ENCODE results near the gene CPXM1. TPM values are rescaled to one million over a fixed set of nuclear protein-coding genes. Genes with fewer than 3 reads are reported as not detected.

The CPXM1 gene
- polyA plus RNA-seq, 1 donor (not counting 4 experiments of a cell fraction or from before 2014, with no cell fraction given) = not detected

DNA sequence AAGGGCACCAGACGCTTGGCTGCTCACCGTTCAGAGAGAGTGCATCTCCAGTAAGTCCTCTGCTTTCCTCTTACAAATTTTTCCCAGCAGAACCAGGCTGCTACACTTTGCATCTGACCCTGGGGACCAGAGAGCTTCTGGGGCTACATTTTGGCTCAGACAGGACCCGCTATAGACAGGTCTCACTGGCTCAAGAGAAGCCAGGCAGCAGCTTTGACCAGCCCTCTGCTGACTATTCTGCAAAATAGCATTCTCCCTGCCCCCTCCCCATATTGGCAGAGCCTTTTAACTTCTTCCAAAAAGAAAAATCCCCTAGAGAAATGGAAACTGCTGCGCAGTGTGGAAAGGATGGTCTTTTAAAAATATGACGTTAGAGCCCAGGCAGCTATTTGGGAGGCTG lies 37.2 kb downstream of the CPXM1 start:
- no peaks in the 10 kb centered on the region for H3K36me3 ChIP-seq (ENCODE audit: control insufficient read depth in 2 of 2, extremely low read depth in 1 of 2, insufficient read depth in 2 of 2, low read length in 2 of 2)
- peaks cover 33% of the 10 kb centered on the region for H3K27me3 ChIP-seq (ENCODE audit: control insufficient read depth, extremely low read depth, insufficient read depth, low read length)
- H3K27ac ChIP-seq (ENCODE audit: control insufficient read depth, insufficient read depth, low read length) = no peak overlapping the region
- dilution Hi-C loops (cut with MboI; ENCODE audit: extremely low pct_ligation_motif_present, low sequenced_read_pairs) = no loop called here
- DNase-seq (ENCODE audit: low read depth, low spot score) (no peak), FAIRE-seq (no peak)
- no peaks in the 10 kb centered on the region for H3K79me2 ChIP-seq (ENCODE audit: control insufficient read depth, insufficient read depth, low read length)
- H2AFZ ChIP-seq (ENCODE audit: control insufficient read depth, low read length) = no peak overlapping the region
- peaks cover 4% of the 10 kb centered on the region for H3K4me1 ChIP-seq (ENCODE audit: control insufficient read depth, extremely low read depth, insufficient read depth, low read length)
- no peak overlapping the region for H3K4me2 ChIP-seq (ENCODE audit: control insufficient read depth, extremely low read depth, insufficient read depth, low read depth, low read length)
- TF ChIP-seq EZH2 (IDR thresholded peaks at IDR 0.05; ENCODE audit: low read length) = no peak
- TF ChIP-seq, protein P1, sequence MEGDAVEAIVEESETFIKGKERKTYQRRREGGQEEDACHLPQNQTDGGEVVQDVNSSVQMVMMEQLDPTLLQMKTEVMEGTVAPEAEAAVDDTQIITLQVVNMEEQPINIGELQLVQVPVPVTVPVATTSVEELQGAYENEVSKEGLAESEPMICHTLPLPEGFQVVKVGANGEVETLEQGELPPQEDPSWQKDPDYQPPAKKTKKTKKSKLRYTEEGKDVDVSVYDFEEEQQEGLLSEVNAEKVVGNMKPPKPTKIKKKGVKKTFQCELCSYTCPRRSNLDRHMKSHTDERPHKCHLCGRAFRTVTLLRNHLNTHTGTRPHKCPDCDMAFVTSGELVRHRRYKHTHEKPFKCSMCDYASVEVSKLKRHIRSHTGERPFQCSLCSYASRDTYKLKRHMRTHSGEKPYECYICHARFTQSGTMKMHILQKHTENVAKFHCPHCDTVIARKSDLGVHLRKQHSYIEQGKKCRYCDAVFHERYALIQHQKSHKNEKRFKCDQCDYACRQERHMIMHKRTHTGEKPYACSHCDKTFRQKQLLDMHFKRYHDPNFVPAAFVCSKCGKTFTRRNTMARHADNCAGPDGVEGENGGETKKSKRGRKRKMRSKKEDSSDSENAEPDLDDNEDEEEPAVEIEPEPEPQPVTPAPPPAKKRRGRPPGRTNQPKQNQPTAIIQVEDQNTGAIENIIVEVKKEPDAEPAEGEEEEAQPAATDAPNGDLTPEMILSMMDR (optimal IDR thresholded peaks at IDR 0.05 in 1 of 3, IDR thresholded peaks at IDR 0.05 in 1 of 3, conservative IDR thresholded peaks at IDR 0.05 in 1 of 3; ENCODE audit: extremely low read depth in 1 of 3, insufficient read depth in 2 of 3, low read length in 3 of 3) = no peak
- no peaks in the 10 kb centered on the region for H3K9me3 ChIP-seq (ENCODE audit: control insufficient read depth, low read depth, low read length)
- H3K9me1 ChIP-seq (ENCODE audit: control insufficient read depth, extremely low read depth, insufficient read depth, low read length) = no peaks in the 10 kb centered on the region
- no peak overlapping the region for H3K9ac ChIP-seq (ENCODE audit: control insufficient read depth, extremely low read depth, insufficient read depth, low read length)
- H4K20me1 ChIP-seq (ENCODE audit: control insufficient read depth, extremely low read depth, insufficient read depth, low read length) = no peaks in the 10 kb centered on the region
- H3K4me3 ChIP-seq (ENCODE audit: control insufficient read depth in 2 of 3, extremely low read depth in 1 of 3, insufficient read depth in 2 of 3, low read depth in 1 of 3, low read length in 3 of 3) = no peak overlapping the region

DNA sequence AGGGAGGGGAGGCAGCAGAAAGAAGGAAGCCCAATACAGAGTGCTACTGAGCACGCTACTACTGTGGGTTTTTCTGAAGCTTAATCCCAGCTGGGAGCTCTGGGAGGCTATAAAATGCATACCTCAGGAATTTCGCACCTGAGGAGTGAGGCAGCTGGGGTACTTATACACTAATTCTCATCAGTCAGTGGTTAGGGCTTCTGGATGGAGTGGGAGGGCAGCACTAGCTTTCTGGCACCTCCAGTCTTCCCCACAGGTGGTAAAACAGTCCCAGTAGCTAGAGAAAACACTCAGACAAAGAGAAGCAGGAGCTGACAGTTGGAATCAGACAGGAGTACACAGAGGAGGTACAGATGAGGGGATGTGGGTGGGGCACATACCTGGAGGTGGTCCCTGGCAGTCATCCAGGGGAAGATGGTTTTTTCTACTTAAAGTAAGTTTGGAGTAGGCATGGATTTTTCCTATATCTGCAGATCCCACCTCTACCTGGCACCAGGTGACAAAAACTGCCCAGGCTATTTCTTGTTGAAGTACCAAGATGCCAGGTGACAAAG lies 37.8 kb downstream of the CPXM1 start:
- Histone ChIP-seq H3K79me2 (ENCODE audit: control insufficient read depth, insufficient read depth, low read length) (no peaks in the 10 kb centered on the region), H3K4me3 (ENCODE audit: control insufficient read depth in 2 of 3, extremely low read depth in 1 of 3, insufficient read depth in 2 of 3, low read depth in 1 of 3, low read length in 3 of 3) (no peak overlapping the region), H3K9me1 (ENCODE audit: control insufficient read depth, extremely low read depth, insufficient read depth, low read length) (no peaks in the 10 kb centered on the region), H3K4me2 (ENCODE audit: control insufficient read depth, extremely low read depth, insufficient read depth, low read depth, low read length) (no peak overlapping the region), H3K27me3 (ENCODE audit: control insufficient read depth, extremely low read depth, insufficient read depth, low read length) (peaks cover 28% of the 10 kb centered on the region), H3K36me3 (ENCODE audit: control insufficient read depth in 2 of 2, extremely low read depth in 1 of 2, insufficient read depth in 2 of 2, low read length in 2 of 2) (no peaks in the 10 kb centered on the region), H3K4me1 (ENCODE audit: control insufficient read depth, extremely low read depth, insufficient read depth, low read length) (no peaks in the 10 kb centered on the region), H4K20me1 (ENCODE audit: control insufficient read depth, extremely low read depth, insufficient read depth, low read length) (no peaks in the 10 kb centered on the region), H3K27ac (ENCODE audit: control insufficient read depth, insufficient read depth, low read length) (no peak overlapping the region), H3K9ac (ENCODE audit: control insufficient read depth, extremely low read depth, insufficient read depth, low read length) (no peak overlapping the region), H3K9me3 (ENCODE audit: control insufficient read depth, low read depth, low read length) (no peaks in the 10 kb centered on the region), H2AFZ (ENCODE audit: control insufficient read depth, low read length) (no peak overlapping the region)
- no peak for FAIRE-seq
- DNase-seq (ENCODE audit: low read depth, low spot score) = no peak
- dilution Hi-C loops (cut with MboI; ENCODE audit: extremely low pct_ligation_motif_present, low sequenced_read_pairs) = no loop called here
- no peak for TF ChIP-seq EZH2 (IDR thresholded peaks at IDR 0.05; ENCODE audit: low read length)

DNA sequence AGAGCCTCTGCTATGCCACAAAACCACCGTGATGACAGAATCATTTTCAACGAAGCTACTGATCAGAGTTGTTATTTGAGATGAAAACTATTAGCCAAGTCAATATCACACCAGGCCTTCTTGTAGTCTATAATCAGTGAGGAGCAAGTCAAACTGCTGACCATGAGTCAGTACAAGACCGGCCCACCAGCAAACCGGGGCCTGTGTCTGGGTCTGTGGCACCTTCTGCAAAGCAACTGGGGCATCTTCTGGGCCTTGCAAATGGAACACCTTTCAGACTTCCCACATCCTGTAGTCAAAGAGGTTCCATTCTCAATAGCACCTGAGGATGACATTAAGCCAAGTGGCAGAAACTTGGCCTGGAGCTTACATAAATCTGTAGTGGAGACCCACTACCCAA lies 38.5 kb downstream of the CPXM1 start:
- no peaks in the 10 kb centered on the region for H3K36me3 ChIP-seq (ENCODE audit: control insufficient read depth in 2 of 2, extremely low read depth in 1 of 2, insufficient read depth in 2 of 2, low read length in 2 of 2)
- no peaks in the 10 kb centered on the region for H4K20me1 ChIP-seq (ENCODE audit: control insufficient read depth, extremely low read depth, insufficient read depth, low read length)
- H3K27me3 ChIP-seq (ENCODE audit: control insufficient read depth, extremely low read depth, insufficient read depth, low read length) = peaks cover 25% of the 10 kb centered on the region
- FAIRE-seq = no peak
- no peak overlapping the region for H3K9ac ChIP-seq (ENCODE audit: control insufficient read depth, extremely low read depth, insufficient read depth, low read length)
- H3K79me2 ChIP-seq (ENCODE audit: control insufficient read depth, insufficient read depth, low read length) = no peaks in the 10 kb centered on the region
- no peak overlapping the region for H2AFZ ChIP-seq (ENCODE audit: control insufficient read depth, low read length)
- TF ChIP-seq EZH2 (IDR thresholded peaks at IDR 0.05; ENCODE audit: low read length) = no peak
- TF ChIP-seq, protein P1 (optimal IDR thresholded peaks at IDR 0.05 in 1 of 3, IDR thresholded peaks at IDR 0.05 in 1 of 3, conservative IDR thresholded peaks at IDR 0.05 in 1 of 3; ENCODE audit: extremely low read depth in 1 of 3, insufficient read depth in 2 of 3, low read length in 3 of 3) = no peak
- dilution Hi-C loops (cut with MboI; ENCODE audit: extremely low pct_ligation_motif_present, low sequenced_read_pairs) = no loop called here
- no peak overlapping the region for H3K4me3 ChIP-seq (ENCODE audit: control insufficient read depth in 2 of 3, extremely low read depth in 1 of 3, insufficient read depth in 2 of 3, low read depth in 1 of 3, low read length in 3 of 3)
- no peaks in the 10 kb centered on the region for H3K9me1 ChIP-seq (ENCODE audit: control insufficient read depth, extremely low read depth, insufficient read depth, low read length)
- H3K4me2 ChIP-seq (ENCODE audit: control insufficient read depth, extremely low read depth, insufficient read depth, low read depth, low read length) = no peak overlapping the region
- no peak overlapping the region for H3K27ac ChIP-seq (ENCODE audit: control insufficient read depth, insufficient read depth, low read length)
- no peaks in the 10 kb centered on the region for H3K4me1 ChIP-seq (ENCODE audit: control insufficient read depth, extremely low read depth, insufficient read depth, low read length)
- no peaks in the 10 kb centered on the region for H3K9me3 ChIP-seq (ENCODE audit: control insufficient read depth, low read depth, low read length)
- DNase-seq (ENCODE audit: low read depth, low spot score) = no peak

All from keratinocyte (primary cell).